Peyer's patch (tissue), 4 donors: ENCODE measurements around the gene SLC30A4.

ENCODE experiments used
- CTCF ChIP-seq, 6 experiments: fragments of 450-650 bp in 4 of 6; fragments of 200-600 bp in 2 of 6; sonication (generic) in 1 of 6; IDR thresholded peaks; one replicate each; pipeline ENCODE4 v1.5.1; 2017 to 2019; ENCODE audit warnings: antibody characterized with exemption in 6 of 6, mild to moderate bottlenecking in 3 of 6, moderate library complexity in 1 of 6
- POLR2A ChIP-seq, 2 donors: fragments of 450-650 bp; IDR thresholded peaks; one replicate each; pipeline ENCODE4 v1.5.1; 2017; ENCODE audit warnings: antibody characterized with exemption in 2 of 2, mild to moderate bottlenecking in 2 of 2, moderate library complexity in 2 of 2

- TF ChIP-seq POLR2A (IDR thresholded peaks at IDR 0.05) (no peak), CTCF (IDR thresholded peaks at IDR 0.05) (no peak)
Measured at GRCh38 chr15:45441686-45442085, 80.9 kb downstream of the SLC30A4 start.
